SK-N-SH (cell line): ENCODE data around the gene CNPPD1. TPM values are rescaled to one million over a fixed set of nuclear protein-coding genes. Genes with fewer than 3 reads are reported as not detected.

Experiments
- CTCF ChIA-PET: fragments of 300-600, 350-600 bp; formaldehyde crosslinking; extraction: SDS; loops from one replicate; lab custom pipeline; 2021; lab: Yijun Ruan, JAX
- POLR2A ChIA-PET: fragments of 350-600 bp; sonication (Branson Sonifier 250); formaldehyde crosslinking; extraction: SDS; loops from one replicate; lab custom pipeline; 2020; ENCODE audit warnings: antibody characterized with exemption, inconsistent platforms; lab: Yijun Ruan, JAX
- DNase-seq: peaks from one replicate; pipeline ENCODE4 v3.0.0; 2012
- H2AFZ ChIP-seq: fragments of 200-600 bp; sonication (generic); 2 replicates; pipeline ENCODE4 v1.8.1; 2016; ENCODE audit warnings: antibody characterized with exemption, mild to moderate bottlenecking, low read depth
- H3F3A ChIP-seq: fragments of 200-600 bp; sonication (generic); replicated peaks from 2 replicates; pipeline ENCODE3; 2016; ENCODE audit warnings: antibody characterized with exemption, mild to moderate bottlenecking; ENCODE audit not compliant: insufficient read depth
- H3K27ac ChIP-seq, 2 experiments: fragments of 200-500 bp in 1 of 2; fragments of 200-600 bp in 1 of 2; sonication (Bioruptor generic) in 1 of 2; sonication (generic), shearing (Covaris generic) in 1 of 2; 2 replicates each; pipeline versions ENCODE4 v1.5.1 to v1.6.1; 2014 to 2016; ENCODE audit warnings: low read depth in 2 of 2, inconsistent platforms in 1 of 2, low read length in 1 of 2, mild to moderate bottlenecking in 1 of 2, mixed read lengths in 1 of 2
- H3K27me3 ChIP-seq: fragments of 200-600 bp; sonication (generic), shearing (Covaris generic); 2 replicates; pipeline ENCODE4 v1.6.1; 2016; ENCODE audit warnings: mixed run types; ENCODE audit not compliant: insufficient read depth
- H3K36me3 ChIP-seq, 2 experiments: fragments of 200-500 bp in 1 of 2; fragments of 200-600 bp in 1 of 2; sonication (Bioruptor generic) in 1 of 2; sonication (generic) in 1 of 2; replicated peaks in 1 of 2; 2 replicates each; pipeline versions ENCODE3 to v1.5.1; 2014 to 2016; ENCODE audit warnings: low read length in 1 of 2, mild to moderate bottlenecking in 1 of 2; ENCODE audit not compliant: insufficient read depth in 2 of 2, control insufficient read depth in 1 of 2
- H3K4me1 ChIP-seq, 2 experiments: fragments of 200-500 bp in 1 of 2; fragments of 200-600 bp in 1 of 2; sonication (Bioruptor generic) in 1 of 2; sonication (generic), shearing (Covaris generic) in 1 of 2; 2 replicates each; pipeline versions ENCODE4 v1.5.1 to v1.6.1; 2014 to 2016; ENCODE audit warnings: low read depth in 1 of 2, low read length in 1 of 2, mixed run types in 1 of 2; ENCODE audit not compliant: insufficient read depth in 2 of 2, control insufficient read depth in 1 of 2
- H3K4me2 ChIP-seq: fragments of 200-600 bp; sonication (generic), shearing (Covaris generic); 2 replicates; pipeline ENCODE4 v1.6.1; 2017; ENCODE audit warnings: mixed run types
- H3K4me3 ChIP-seq, 2 experiments: fragments of 200-500 bp in 1 of 2; fragments of 200-600 bp in 1 of 2; sonication (Bioruptor generic) in 1 of 2; sonication (generic), shearing (Covaris generic) in 1 of 2; 2 replicates each; pipeline versions ENCODE4 v1.5.1 to v1.8.1; 2014 to 2016; ENCODE audit warnings: low read depth in 2 of 2, inconsistent platforms in 1 of 2, low read length in 1 of 2, mild to moderate bottlenecking in 1 of 2, mixed read lengths in 1 of 2, moderate library complexity in 1 of 2
- H3K79me2 ChIP-seq: fragments of 200-600 bp; sonication (generic); 2 replicates; pipeline ENCODE4 v1.8.1; 2017; ENCODE audit warnings: mild to moderate bottlenecking; ENCODE audit not compliant: insufficient read depth
- H3K9ac ChIP-seq: fragments of 200-600 bp; sonication (generic); 2 replicates; pipeline ENCODE4 v1.6.1; 2017; ENCODE audit warnings: mixed run types
- H3K9me2 ChIP-seq: fragments of 200-600 bp; sonication (generic); 2 replicates; pipeline ENCODE4 v1.6.1; 2017; ENCODE audit warnings: mixed run types
- H3K9me3 ChIP-seq: fragments of 200-600 bp; sonication (generic); 2 replicates; pipeline ENCODE4 v1.6.1; 2017; ENCODE audit warnings: mixed run types, mild to moderate bottlenecking, moderate library complexity
- H4K20me1 ChIP-seq: fragments of 200-600 bp; sonication (generic); 2 replicates; pipeline ENCODE4 v1.6.1; 2017; ENCODE audit warnings: mild to moderate bottlenecking, mixed run types; ENCODE audit not compliant: insufficient read depth
- EP300 ChIP-seq, 2 experiments: IDR thresholded peaks; 2 replicates each; pipeline versions ENCODE4 v1.4.0 to v1.6.1; 2012; ENCODE audit warnings: borderline replicate concordance in 1 of 2, low read depth in 1 of 2, low read length in 1 of 2
- EZH2phosphoT487 ChIP-seq: fragments of 200-600 bp; sonication (generic); IDR thresholded peaks from 2 replicates; pipeline ENCODE4 v1.6.1; 2017; ENCODE audit warnings: low read depth, mixed run types, mild to moderate bottlenecking, antibody characterized with exemption, moderate library complexity, borderline replicate concordance
- FOXJ3 ChIP-seq: sonication (generic); formaldehyde crosslinking; IDR thresholded peaks from 2 replicates; pipeline ENCODE4 v1.5.1; 2020; ENCODE audit warnings: mild to moderate bottlenecking, missing genetic modification reagents
- FOXM1 ChIP-seq: IDR thresholded peaks from 2 replicates; pipeline ENCODE4 v1.4.0; 2012; ENCODE audit warnings: low read depth, mild to moderate bottlenecking
- GATA2 ChIP-seq: sonication (generic); formaldehyde crosslinking; IDR thresholded peaks from 2 replicates; pipeline ENCODE4 v1.5.0; 2020; ENCODE audit warnings: mild to moderate bottlenecking, missing genetic modification reagents
- MAX ChIP-seq: IDR thresholded peaks from 2 replicates; pipeline ENCODE4 v1.4.0; 2012; ENCODE audit warnings: low read depth
- MXI1 ChIP-seq: IDR thresholded peaks from 2 replicates; pipeline ENCODE4 v1.6.1; 2012; ENCODE audit warnings: mild to moderate bottlenecking, low read depth, low read length, improper control_type of control experiment
- NRF1 ChIP-seq: IDR thresholded peaks from 2 replicates; pipeline ENCODE4 v1.6.1; 2012; ENCODE audit warnings: low read depth, mild to moderate bottlenecking, low read length
- POLR2AphosphoS5 ChIP-seq: IDR thresholded peaks from 2 replicates; pipeline ENCODE4 v1.6.1; 2012; ENCODE audit warnings: low read depth, low read length
- RFX5 ChIP-seq: IDR thresholded peaks from 2 replicates; pipeline ENCODE4 v1.6.1; 2012; ENCODE audit warnings: mild to moderate bottlenecking, improper control_type of control experiment, low read length
- RXRA ChIP-seq: IDR thresholded peaks from 2 replicates; pipeline ENCODE4 v1.4.0; 2012; ENCODE audit warnings: low read depth, mild to moderate bottlenecking, borderline replicate concordance
- SIN3A ChIP-seq: IDR thresholded peaks from 2 replicates; pipeline ENCODE4 v1.6.1; 2012; ENCODE audit warnings: low read depth, mild to moderate bottlenecking, low read length, moderate library complexity, borderline replicate concordance
- SMC3 ChIP-seq: IDR thresholded peaks from 2 replicates; pipeline ENCODE4 v1.6.1; 2012; ENCODE audit warnings: low read depth, low read length, improper control_type of control experiment
- TAF1 ChIP-seq: IDR thresholded peaks from 2 replicates; pipeline ENCODE4 v1.6.1; 2012; ENCODE audit warnings: low read depth, mild to moderate bottlenecking, low read length, moderate library complexity, borderline replicate concordance
- TCF12 ChIP-seq: IDR thresholded peaks from 2 replicates; pipeline ENCODE4 v1.4.0; 2012
- TEAD4 ChIP-seq: IDR thresholded peaks from 2 replicates; pipeline ENCODE4 v1.4.0; 2012; ENCODE audit warnings: mild to moderate bottlenecking, borderline replicate concordance; ENCODE audit not compliant: insufficient read depth
- WGBS: methylation state at CpG from one replicate; pipeline ENCODE4 v1.1.6; 2017; ENCODE audit warnings: low lambda C conversion rate; 5-methylcytosine and 5-hydroxymethylcytosine counted together
- polyA plus RNA-seq, 3 experiments: library from polyadenylated mRNA; depleted of rRNA; stranded (reverse); fragments of >200 nt; gene quantifications; 2 replicates each; pipeline ENCODE4 v1.2.3, GENCODE V29; 2012
- TF ChIP-seq, protein P1 (sequence below): IDR thresholded peaks from 2 replicates; pipeline ENCODE4 v1.6.1; 2012; ENCODE audit warnings: mild to moderate bottlenecking, low read depth, low read length, moderate library complexity
- TF ChIP-seq, protein P2 (sequence below): IDR thresholded peaks from 2 replicates; pipeline ENCODE4 v1.4.0; 2012; ENCODE audit warnings: low read depth, borderline replicate concordance

The CNPPD1 gene
- polyA plus RNA-seq, 1 of the 3 experiments (the other 2 are of a cell fraction), result 75.9 TPM

DNA sequence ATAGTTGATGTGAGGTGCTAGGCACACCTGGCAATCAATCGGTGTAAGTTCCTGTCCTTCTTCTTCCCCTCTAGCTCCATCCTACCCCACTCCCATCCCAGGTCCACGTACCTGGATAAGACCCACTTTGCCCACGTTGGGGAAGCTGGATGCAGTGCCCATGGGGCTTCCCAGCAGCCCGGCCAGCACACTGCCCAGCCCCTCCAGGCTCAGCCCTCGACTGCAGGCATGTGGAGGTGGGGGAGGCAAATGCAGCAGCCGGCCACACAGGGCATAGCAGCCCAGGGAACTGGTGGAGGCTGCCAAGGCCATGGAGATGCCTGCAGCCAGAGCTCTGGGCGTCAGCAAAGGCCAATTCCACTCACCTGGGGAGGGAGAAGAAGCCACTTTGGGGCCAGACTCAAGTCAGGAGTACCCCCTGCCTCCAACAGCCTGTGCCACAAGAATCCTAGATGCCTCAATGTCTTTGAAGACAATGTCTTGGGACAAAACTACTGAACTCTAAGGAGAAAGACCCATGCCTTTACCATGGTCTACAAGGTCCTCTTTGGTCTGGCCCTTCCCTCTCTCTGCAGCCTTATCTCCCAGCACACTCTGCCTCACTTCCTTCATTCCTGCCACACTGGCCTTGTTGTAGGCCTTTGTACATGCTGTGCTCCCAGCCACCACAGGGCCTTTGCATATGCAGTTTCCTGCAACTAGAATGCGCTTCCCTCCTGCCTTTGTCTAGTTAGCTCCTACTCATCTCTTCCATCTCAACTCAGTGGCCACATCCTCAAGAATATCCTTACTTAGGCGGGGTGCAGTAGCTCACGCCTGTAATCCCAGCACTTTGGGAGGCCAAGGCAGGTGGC lies 11.4 kb downstream of the CNPPD1 start:
- H3K27ac ChIP-seq, result no peak overlapping the region
- H3F3A ChIP-seq, result no peaks in the 10 kb centered on the region
- H3K36me3 ChIP-seq, result no peaks in the 10 kb centered on the region
- H3K9me2 ChIP-seq, result no peaks in the 10 kb centered on the region
- POLR2A ChIA-PET, result interaction anchor here (1.0 kb wide), 1 partner anchor 11 kb away, joined by 5 read pairs; no protein-coding TSS in a partner anchor
- H3K27me3 ChIP-seq, result no peaks in the 10 kb centered on the region
- CTCF ChIA-PET, result interaction anchor here (0.9 to 1.9 kb wide), 5 partner anchors 11 to 136 kb away, joined by 3 to 11 read pairs (median 5); partner anchors contain the start of gene CNPPD1
- no peaks in the 10 kb centered on the region for H4K20me1 ChIP-seq
- H3K4me3 ChIP-seq, result no peak overlapping the region
- WGBS, result 74% methylated on average over 7 of the region's 10 CpGs
- H3K4me1 ChIP-seq, result peaks cover 0 to 6% of the 10 kb centered on the region in 2 experiments; a peak in 1 of 4 replicates
- no peak overlapping the region for H3K4me2 ChIP-seq
- no peaks in the 10 kb centered on the region for H3K9me3 ChIP-seq
- no peak overlapping the region for H2AFZ ChIP-seq
- H3K79me2 ChIP-seq, result no peaks in the 10 kb centered on the region
- H3K9ac ChIP-seq, result no peak overlapping the region
- TF ChIP-seq TEAD4 (no peak), EP300 (IDR thresholded peaks at IDR 0.05; ENCODE audit: borderline replicate concordance in 1 of 2, low read depth in 1 of 2, low read length in 1 of 2) (no peak), SMC3 (no peak), RXRA (no peak), MAX (no peak), TAF1 (no peak), GATA2 (CRISPR knock-in tag) (no peak), TCF12 (no peak), FOXJ3 (CRISPR knock-in tag) (no peak), NRF1 (no peak), MXI1 (no peak), EZH2phosphoT487 (no peak), FOXM1 (no peak), POLR2AphosphoS5 (no peak), SIN3A (no peak), RFX5 (no peak)
- TF ChIP-seq, protein P1, sequence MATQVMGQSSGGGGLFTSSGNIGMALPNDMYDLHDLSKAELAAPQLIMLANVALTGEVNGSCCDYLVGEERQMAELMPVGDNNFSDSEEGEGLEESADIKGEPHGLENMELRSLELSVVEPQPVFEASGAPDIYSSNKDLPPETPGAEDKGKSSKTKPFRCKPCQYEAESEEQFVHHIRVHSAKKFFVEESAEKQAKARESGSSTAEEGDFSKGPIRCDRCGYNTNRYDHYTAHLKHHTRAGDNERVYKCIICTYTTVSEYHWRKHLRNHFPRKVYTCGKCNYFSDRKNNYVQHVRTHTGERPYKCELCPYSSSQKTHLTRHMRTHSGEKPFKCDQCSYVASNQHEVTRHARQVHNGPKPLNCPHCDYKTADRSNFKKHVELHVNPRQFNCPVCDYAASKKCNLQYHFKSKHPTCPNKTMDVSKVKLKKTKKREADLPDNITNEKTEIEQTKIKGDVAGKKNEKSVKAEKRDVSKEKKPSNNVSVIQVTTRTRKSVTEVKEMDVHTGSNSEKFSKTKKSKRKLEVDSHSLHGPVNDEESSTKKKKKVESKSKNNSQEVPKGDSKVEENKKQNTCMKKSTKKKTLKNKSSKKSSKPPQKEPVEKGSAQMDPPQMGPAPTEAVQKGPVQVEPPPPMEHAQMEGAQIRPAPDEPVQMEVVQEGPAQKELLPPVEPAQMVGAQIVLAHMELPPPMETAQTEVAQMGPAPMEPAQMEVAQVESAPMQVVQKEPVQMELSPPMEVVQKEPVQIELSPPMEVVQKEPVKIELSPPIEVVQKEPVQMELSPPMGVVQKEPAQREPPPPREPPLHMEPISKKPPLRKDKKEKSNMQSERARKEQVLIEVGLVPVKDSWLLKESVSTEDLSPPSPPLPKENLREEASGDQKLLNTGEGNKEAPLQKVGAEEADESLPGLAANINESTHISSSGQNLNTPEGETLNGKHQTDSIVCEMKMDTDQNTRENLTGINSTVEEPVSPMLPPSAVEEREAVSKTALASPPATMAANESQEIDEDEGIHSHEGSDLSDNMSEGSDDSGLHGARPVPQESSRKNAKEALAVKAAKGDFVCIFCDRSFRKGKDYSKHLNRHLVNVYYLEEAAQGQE, result no peak
- TF ChIP-seq, protein P2, sequence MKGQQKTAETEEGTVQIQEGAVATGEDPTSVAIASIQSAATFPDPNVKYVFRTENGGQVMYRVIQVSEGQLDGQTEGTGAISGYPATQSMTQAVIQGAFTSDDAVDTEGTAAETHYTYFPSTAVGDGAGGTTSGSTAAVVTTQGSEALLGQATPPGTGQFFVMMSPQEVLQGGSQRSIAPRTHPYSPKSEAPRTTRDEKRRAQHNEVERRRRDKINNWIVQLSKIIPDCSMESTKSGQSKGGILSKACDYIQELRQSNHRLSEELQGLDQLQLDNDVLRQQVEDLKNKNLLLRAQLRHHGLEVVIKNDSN, result no peak
- DNase-seq, result no peak
